Inferior parietal cortex (tissue), 1 donor: ENCODE results near the gene FMO1.
"Not testable (repeated sequence)": the region's sequence is repeated elsewhere in the genome, so short reads cannot be mapped to it uniquely, and the experiment has no call there.

Experiments
- DNase-seq: peaks from one replicate; pipeline ENCODE4 v3.0.0-alpha.2; 2016; ENCODE audit errors: extremely low spot score

FMO1 gene

GRCh38 chr1:171236231-171236630, 12.1 kb upstream of the FMO1 start:
- DNase-seq, result not testable (repeated sequence)

GRCh38 chr1:171243878-171244277, 4.4 kb upstream of the FMO1 start:
- no peak for DNase-seq

- peak; percentile 32 for DNase-seq
Measured at GRCh38 chr1:171245458-171246064, 2.7 kb upstream of the FMO1 start.

- no peak for DNase-seq
Measured at GRCh38 chr1:171247501-171247900, 793 bp upstream of the FMO1 start.

GRCh38 chr1:171248841-171249240, 547 bp downstream of the FMO1 start:
- no peak for DNase-seq

GRCh38 chr1:171250263-171250662, 2.0 kb downstream of the FMO1 start:
- no peak for DNase-seq

GRCh38 chr1:171251042-171251951, 3.0 kb downstream of the FMO1 start:
- no peak for DNase-seq

- DNase-seq, result no peak
Measured at GRCh38 chr1:171251952-171252300, 3.6 kb downstream of the FMO1 start.

GRCh38 chr1:171252482-171252881, 4.2 kb downstream of the FMO1 start:
- no peak for DNase-seq

GRCh38 chr1:171254859-171255258, 6.6 kb downstream of the FMO1 start:
- no peak for DNase-seq

- no peak for DNase-seq
Measured at GRCh38 chr1:171256940-171257606, 8.8 kb downstream of the FMO1 start.

- DNase-seq, result no peak
Measured at GRCh38 chr1:171257607-171258076, 9.3 kb downstream of the FMO1 start.

GRCh38 chr1:171258429-171258828, 10.1 kb downstream of the FMO1 start:
- DNase-seq, result no peak

GRCh38 chr1:171258943-171259342, 10.6 kb downstream of the FMO1 start:
- DNase-seq, result no peak

- no peak for DNase-seq
Measured at GRCh38 chr1:171261336-171261735, 13.0 kb downstream of the FMO1 start.

- DNase-seq, result no peak
Measured at GRCh38 chr1:171263901-171264300, 15.6 kb downstream of the FMO1 start.

GRCh38 chr1:171265686-171266085, 17.4 kb downstream of the FMO1 start:
- no peak for DNase-seq

GRCh38 chr1:171266930-171267329, 18.6 kb downstream of the FMO1 start:
- no peak for DNase-seq

- no peak for DNase-seq
Measured at GRCh38 chr1:171267391-171267790, 19.1 kb downstream of the FMO1 start.

- DNase-seq, result no peak
Measured at GRCh38 chr1:171270806-171271205, 22.5 kb downstream of the FMO1 start.

GRCh38 chr1:171277534-171277933, 29.2 kb downstream of the FMO1 start:
- DNase-seq, result no peak

GRCh38 chr1:171279234-171279633, 30.9 kb downstream of the FMO1 start:
- DNase-seq, result no peak

- no peak for DNase-seq
Measured at GRCh38 chr1:171279678-171280077, 31.4 kb downstream of the FMO1 start.
